Cardiac fibroblast (primary cell): ENCODE data around the gene CLSTN1.

Experiments
- DNase-seq, 2 donors: peaks; one replicate each; pipeline versions ENCODE4 v3.0.0 to v3.0.0-alpha.2; 2010; ENCODE audit warnings: low read depth in 2 of 2
- H3K4me3 ChIP-seq, 2 donors: replicated peaks in 1 of 2; 1 replicate in 1 of 2; 2 replicates in 1 of 2; pipeline ENCODE4 v1.5.1; 2011; ENCODE audit warnings: low read depth in 2 of 2, low read length in 2 of 2, mild to moderate bottlenecking in 2 of 2, moderate library complexity in 1 of 2
- CTCF ChIP-seq: IDR thresholded peaks from one replicate; pipeline ENCODE4 v1.5.1; 2011; ENCODE audit warnings: low read depth, mild to moderate bottlenecking, low read length, inconsistent platforms

The CLSTN1 gene

GRCh38 chr1:9787702-9788101 lies 36.1 kb downstream of the CLSTN1 start:
- no peak overlapping the region for H3K4me3 ChIP-seq
- no peak for TF ChIP-seq CTCF
- no peak for DNase-seq

DNA sequence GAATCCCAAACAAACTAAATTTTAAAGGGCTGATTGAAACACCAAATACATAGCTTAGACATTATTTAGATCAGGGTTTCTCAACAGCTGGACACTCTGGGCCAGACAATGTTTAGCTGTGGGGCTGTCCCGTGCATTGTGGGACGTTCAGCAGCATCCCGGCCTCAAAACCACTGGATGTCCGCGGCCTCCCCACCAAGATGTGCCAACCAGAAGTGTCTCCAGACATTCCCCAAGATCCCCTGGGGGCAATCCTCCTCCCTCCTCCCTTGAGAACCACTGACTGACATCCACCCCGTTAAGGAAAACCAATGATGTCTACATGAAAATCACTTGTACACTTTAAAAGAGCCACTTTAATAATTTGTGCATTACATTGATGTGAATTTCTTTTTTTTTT lies 38.4 kb downstream of the CLSTN1 start:
- no peak overlapping the region for H3K4me3 ChIP-seq
- no peak for DNase-seq
- TF ChIP-seq CTCF = no peak

GRCh38 chr1:9784508-9785133 lies 39.1 kb downstream of the CLSTN1 start:
- H3K4me3 ChIP-seq = no peak overlapping the region
- peak; percentile 74 to 75 for DNase-seq
- TF ChIP-seq CTCF = peak; percentile 64

DNA sequence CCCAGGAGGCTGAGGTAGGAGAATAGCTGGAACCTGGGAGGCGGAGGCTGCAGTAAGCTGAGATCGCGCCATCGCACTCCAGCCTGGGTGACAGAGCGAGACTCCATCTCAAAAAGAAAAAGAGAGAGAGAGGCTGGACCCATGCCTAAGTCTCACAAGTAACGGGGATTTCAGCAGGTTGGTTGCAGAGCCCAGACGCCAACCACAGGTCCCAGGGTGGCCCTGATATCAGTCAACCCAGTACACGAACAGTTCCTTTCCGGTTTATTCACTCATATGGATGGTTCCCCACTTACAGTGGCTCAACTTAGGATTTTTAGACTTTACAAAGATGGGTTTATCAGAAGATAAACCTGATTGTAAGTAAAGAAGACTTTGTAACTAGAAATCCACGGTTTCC lies 40.9 kb downstream of the CLSTN1 start:
- no peak for DNase-seq
- no peak overlapping the region for H3K4me3 ChIP-seq
- no peak for TF ChIP-seq CTCF

DNA sequence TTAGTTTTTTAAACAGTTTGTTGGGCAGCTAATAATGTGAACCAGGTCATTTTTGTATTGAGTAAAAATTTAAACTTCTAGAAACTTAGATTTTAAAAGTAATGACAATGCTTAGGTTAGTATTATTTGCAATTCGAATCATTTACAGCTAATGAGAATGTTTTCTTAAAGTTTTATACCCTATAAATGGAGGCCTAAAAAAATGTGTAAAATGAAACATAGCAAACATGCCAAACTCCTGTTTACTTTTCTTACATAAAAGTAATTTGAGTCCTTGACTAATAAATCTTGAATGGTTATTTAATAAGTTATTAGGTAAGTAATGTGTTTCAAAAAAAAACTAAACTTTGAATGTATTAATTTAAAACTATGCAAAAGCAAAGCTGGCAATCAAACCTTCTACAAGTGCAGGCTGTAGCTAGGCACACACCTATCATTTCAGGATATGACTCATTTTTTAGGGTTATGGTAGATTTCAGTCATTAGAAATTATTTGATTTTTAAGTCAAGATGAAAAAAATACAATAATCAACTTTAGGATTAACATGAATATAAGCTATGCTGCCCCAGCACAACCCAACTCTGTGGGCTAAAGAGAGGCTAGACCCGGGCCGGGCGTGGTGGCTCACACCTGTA lies 41.5 kb downstream of the CLSTN1 start:
- no peak for TF ChIP-seq CTCF
- no peak for DNase-seq
- no peak overlapping the region for H3K4me3 ChIP-seq

DNA sequence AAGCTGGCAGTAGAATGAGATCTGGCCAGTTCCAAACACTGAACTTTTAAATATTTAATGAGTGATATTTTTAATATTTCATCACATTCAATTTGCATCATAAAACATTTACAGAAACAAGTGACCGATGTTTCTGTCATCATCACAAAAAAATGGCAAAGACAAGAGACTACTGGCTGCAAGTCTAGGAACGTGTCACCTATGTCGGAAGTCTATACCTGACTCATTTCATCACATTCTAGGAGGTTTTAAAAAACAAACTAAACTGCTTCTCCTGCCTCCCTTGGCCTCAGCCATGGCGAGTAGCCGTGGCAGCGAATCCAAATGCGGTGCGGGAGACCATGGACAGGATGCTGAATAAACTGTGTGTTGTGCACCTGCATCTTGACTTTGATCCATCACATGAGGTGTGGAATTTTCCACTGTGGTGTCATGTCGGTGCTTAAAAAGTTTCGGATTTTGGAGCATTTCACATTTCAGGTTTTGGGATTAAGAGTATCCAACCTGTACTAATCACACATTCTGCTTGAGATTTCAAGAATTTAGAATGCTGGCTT lies 43.1 kb downstream of the CLSTN1 start:
- no peak for DNase-seq
- H3K4me3 ChIP-seq = no peak overlapping the region
- TF ChIP-seq CTCF = no peak
